NCI-H345 treated with DMSO at 0.1 percent for 48 hours (cell line): ENCODE measurements around the gene AKAP11.
"Not testable (repeated sequence)": the region's sequence is repeated elsewhere in the genome, so short reads cannot be mapped to it uniquely, and the experiment has no call there.

Source experiments
- DNase-seq: peaks from one replicate; lab custom pipeline; 2025; ENCODE audit not compliant: unreplicated experiment; lab: John Stamatoyannopoulos, UW

The AKAP11 gene, protein sequence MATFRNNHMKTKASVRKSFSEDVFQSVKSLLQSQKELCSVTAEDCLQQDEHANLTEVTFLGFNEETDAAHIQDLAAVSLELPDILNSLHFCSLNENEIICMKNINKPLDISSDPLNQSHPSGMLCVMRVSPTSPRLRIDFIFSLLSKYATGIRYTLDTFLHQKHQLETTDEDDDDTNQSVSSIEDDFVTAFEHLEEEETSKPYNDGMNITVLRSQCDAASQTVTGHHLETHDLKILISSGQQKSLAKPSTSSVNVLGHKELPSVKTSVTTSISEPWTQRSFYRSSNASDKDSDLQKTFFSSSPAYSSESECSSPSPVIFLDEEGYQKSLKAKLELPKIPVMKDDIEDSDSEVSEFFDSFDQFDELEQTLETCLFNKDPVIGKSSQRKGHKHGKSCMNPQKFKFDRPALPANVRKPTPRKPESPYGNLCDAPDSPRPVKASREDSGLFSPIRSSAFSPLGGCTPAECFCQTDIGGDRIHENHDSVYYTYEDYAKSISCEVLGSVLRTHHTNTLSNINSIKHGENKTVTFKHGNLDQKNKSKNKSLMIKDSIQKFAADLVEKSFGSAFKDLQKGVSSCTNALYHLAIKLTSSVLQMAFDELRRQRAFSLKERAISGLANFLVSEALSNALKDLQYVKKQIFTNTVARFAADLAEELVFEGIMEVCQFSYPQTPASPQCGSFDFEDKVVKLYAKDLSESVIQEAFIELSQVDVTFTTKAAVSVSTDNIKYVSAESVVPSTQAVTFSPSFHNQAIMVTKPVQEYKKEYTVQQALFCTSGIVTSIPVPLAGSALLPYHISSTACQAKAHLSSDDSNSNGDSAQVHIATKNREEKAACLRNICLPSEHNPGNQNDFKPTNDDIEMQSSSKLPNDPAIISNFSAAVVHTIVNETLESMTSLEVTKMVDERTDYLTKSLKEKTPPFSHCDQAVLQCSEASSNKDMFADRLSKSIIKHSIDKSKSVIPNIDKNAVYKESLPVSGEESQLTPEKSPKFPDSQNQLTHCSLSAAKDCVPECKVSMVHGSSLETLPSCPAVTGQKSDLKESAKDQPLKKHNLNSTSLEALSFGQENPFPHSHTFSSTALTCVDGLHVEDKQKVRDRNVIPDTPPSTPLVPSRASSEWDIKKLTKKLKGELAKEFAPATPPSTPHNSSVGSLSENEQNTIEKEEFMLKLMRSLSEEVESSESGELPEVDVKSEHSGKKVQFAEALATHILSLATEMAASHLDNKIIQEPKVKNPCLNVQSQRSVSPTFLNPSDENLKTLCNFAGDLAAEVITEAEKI (N-terminal part only)

GRCh38 chr13:42272115-42272803 is at the start of gene AKAP11:
AKAP11 (plus strand) TSS chr13:42272152; CDS start chr13:42286349, 14,197 bp downstream.
- DNase-seq = peak; percentile 35

DNA sequence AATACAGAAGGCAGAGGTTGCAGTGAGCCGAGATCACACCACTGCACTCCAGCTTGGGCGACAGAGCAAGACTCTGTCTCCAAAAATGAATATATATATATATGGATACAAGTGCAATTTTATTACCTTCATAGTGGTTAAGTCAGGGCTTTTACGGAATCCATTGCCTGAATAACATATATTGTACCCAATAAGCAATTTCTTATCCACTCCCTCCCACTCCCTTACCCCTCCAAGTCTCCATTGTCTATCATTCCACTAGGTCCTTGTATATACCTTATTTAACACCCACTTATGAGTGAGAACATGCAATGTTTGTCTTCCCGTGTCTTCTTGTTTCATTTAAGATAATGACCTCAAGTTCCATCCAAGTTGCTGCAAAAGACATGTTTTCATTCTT is 48.3 kb upstream of the AKAP11 start:
- DNase-seq = no peak

GRCh38 chr13:42225051-42225450 is 46.9 kb upstream of the AKAP11 start:
- DNase-seq = no peak

DNA sequence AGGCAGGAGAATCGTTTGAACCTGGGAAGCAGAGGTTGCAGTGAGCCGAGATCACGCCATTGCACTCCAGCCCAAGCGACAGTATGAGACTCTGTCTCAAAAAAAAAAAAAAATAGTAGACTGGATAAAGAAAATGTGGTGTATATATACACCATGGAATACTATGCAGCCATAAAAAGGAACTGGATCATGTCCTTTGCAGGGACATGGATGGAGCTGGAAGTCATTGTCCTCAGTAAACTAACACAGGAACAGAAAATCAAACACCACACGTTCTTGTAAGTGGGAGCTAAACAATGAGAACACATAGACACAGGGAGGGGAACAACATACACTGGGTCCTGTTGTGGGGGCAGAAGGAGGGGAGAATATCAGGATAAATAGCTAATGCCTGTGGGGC is 45.2 kb upstream of the AKAP11 start:
- not testable (repeated sequence) for DNase-seq

DNA sequence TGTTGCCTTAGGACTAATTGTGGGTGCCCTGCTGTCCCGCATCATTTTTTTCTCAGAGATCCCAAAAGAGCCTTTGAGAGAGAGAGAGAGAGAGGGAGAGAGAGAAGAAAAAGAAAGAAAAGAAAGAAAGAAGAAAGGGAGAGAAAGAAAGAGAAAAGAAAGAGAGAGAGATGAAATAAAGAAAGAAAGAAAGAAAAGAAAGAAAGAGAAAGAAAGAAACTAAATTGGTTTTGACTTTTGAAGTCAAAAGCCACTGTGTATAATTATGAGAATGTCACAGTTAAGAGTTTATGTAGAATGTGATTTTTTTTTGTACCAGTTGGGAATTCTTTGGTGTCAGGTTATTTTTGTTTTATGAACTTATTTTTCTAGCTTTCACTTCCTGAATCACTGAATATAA is 43.4 kb upstream of the AKAP11 start:
- DNase-seq = no peak

- DNase-seq = no peak
Observed at GRCh38 chr13:42229287-42229686, 42.7 kb upstream of the AKAP11 start.

- DNase-seq = no peak
Observed at GRCh38 chr13:42232671-42233070, 39.3 kb upstream of the AKAP11 start.

DNA sequence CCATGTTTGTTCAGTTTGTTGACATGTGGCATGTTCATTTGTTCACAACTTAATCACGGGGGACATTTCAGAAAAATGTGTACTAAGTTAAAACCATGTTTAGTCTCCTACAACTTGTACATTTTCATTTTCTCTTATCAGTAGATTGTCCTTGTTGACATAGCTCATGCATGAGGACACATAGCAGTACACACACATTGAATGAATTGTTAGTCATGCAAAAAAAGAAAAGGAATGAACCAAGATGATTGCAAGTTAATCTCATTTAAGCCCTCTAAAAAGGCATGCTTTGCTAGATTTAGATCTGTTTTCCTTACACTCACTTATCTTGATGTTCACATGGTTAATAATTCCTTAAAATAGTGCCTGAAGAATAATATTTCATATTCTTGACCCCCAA is 38.2 kb upstream of the AKAP11 start:
- no peak for DNase-seq

DNA sequence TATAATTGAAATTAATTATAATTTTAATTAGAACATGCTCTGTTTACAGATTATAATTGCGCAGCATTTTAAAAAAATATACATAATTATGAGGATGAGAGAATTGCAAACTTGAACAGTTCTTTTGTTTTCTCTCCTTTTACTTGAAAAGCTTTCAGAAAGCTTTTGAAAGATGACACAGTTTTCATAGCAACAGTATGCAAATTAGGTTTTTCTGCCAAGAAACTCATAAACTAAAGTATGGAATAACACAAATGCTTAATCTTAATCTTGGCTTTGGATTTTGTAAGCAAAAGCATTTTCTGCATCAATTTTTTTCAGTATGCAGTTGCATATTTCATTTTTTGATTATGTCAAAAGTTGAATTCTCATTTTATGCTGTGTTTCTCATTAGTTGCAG is 32.8 kb upstream of the AKAP11 start:
- no peak for DNase-seq

DNA sequence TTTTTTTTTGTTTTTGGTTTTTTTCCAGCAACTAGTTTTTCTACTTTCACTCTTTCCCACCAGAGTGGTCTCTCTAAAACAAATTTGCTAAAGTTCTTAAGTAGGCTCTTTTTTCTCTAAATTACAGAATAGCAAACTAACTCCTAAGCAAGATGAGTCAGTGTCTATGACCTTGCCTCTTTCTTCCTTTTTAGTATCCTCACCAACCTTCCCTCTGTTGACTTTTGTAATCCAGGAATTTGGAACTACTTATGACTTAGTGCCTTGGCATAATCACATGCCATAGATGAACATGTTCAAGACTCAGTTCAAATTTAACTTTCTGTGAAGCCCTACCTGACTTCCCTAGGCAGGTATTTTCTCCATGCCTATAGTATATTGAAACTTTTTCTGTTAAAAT is 32.3 kb upstream of the AKAP11 start:
- no peak for DNase-seq

DNA sequence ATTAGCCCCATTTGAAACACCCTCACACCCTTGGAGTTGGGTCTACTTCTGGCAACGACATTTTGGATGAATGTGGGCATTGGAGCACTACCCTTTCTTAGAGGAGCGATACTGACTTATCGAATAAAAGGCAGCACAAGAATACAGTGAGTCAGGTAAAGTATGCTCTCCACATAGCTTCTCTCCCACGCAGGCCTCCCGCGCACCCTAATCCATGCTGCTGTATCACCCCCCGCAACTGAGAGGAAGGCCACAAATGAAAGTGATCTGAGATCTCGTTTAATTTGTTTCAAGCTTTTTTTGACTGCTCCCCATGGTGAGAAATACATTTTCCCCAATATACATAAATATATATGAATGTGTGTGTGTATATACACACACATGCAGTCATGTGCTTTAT is 25.4 kb upstream of the AKAP11 start:
- DNase-seq = no peak

DNA sequence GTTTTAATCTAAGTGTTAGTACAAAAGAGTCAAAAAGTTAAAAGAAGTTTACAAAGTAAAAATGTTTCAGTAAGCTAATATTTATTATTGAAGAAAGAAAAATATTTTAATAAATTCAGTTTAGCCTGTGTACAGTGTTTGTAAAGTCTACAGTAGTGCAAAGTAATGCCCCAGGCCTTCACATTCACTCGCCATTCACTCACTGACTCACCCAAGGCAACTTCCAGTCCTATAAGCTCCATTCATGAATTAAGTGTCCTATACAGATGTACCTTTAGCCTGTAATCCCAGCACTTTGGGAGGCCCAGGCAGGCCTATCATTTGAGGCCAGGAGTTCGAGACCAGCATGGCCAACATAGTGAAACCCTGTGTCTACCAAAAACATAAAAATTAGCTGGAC is 24.1 kb upstream of the AKAP11 start:
- no peak for DNase-seq

DNA sequence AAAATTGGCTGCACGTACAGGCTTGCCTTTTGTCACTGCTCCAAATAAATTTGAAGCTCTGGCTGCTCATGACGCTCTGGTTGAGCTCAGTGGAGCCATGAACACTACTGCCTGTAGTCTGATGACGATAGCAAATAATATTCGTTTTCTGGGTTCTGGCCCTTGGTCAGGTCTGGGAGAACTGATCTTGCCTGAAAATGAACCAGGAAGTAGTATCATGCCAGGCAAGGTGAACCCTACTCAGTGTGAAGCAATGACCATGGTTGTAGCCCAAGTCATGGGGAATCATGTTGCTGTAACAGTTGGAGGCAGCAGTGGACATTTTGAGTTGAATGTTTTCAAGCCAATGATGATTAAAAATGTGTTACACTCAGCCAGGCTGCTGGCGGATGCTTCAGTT is 16.1 kb upstream of the AKAP11 start:
- DNase-seq = no peak

- DNase-seq = no peak
Observed at GRCh38 chr13:42258747-42259146, 13.2 kb upstream of the AKAP11 start.

- DNase-seq = no peak
Observed at GRCh38 chr13:42259515-42259914, 12.4 kb upstream of the AKAP11 start.

GRCh38 chr13:42260903-42261654 is 10.9 kb upstream of the AKAP11 start:
- no peak for DNase-seq

DNA sequence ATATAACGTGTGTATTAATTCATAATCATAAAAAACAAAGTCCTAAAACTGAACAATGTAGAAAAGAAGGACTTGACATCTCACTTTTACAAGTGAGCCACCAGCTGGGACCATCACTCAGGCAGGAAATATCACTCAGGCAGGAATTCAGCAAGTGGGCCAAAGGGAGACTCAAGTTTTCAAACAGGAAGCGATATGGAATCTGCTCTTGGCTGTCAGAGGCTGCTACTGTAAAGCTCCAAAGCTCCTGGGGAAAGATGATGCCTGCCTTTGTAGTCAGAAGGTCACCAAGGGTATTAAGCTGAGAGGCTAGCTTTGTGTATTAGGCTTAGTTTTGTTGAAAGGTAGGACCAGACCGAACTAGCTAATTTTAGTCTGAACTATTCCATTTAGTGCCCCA is 5.5 kb upstream of the AKAP11 start:
- no peak for DNase-seq

- DNase-seq = no peak
Observed at GRCh38 chr13:42270160-42270856, 1.6 kb upstream of the AKAP11 start.

DNA sequence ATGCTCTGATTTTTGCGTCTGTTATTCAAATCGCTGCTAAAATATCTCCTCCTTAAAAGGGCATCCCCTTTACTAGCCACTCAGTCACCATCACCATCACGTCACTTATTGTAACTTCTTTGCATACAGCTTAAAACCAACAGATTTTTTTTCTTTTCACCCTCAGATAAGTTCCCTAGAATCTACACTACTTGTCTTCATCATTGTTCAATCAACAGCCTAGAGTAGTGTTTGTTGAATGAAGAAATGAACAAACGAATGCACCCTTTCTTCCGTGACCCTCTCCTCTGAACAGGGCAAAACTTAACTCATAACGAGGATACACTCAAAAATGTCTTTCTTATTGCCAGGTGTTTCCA is 1.1 kb upstream of the AKAP11 start:
- DNase-seq = no peak
